ENCODE measurements around the gene RIF1. TPM values are rescaled to one million over a fixed set of nuclear protein-coding genes. Genes with fewer than 3 reads are reported as not detected.

RIF1 gene
- total RNA-seq, 1 donor, result 51.0 TPM

DNA sequence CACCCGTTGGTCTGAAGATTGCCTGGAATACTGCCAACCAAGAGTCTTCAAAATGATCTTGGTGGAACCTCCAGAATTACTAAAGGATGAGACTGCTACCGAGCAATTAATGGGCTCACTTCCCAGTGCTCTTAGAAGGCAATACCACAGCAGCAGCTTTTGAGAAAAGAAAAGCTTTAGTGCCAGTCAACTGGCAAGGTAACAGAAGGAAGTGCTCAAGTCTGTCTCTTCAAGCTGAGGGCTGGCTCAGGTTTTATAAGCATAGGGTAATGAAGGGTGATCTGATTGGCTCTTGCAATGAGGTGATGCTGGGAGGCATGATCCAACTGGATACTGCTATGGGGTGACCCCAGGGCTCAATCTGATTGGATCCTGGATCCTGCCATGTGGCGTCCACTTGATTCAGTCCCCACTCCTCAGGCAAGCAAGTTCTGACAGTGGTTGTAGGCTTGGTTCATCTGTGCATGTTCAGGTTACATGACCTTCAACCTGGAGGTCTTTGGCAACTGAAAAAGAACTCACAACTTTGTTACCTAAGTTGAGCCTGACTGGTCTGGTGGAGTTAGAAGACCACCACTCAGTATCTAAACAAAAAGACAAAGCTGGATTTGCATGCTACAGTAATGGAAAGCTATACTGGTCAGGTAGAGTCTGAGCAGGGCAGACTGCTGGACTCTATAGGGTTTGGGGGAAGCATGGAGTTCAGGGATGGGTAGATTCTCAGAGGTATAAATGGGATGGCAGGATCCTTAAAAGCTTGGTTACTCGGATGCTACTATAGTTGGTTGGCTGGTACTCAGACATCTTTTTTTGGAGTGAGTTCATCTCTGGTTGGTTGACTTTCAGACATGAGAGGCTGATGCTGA lies 14.0 kb upstream of the RIF1 start:
- no peak overlapping the region for H3K4me3 ChIP-seq (ENCODE audit: low read depth, low read length)
- TF ChIP-seq, protein P1, sequence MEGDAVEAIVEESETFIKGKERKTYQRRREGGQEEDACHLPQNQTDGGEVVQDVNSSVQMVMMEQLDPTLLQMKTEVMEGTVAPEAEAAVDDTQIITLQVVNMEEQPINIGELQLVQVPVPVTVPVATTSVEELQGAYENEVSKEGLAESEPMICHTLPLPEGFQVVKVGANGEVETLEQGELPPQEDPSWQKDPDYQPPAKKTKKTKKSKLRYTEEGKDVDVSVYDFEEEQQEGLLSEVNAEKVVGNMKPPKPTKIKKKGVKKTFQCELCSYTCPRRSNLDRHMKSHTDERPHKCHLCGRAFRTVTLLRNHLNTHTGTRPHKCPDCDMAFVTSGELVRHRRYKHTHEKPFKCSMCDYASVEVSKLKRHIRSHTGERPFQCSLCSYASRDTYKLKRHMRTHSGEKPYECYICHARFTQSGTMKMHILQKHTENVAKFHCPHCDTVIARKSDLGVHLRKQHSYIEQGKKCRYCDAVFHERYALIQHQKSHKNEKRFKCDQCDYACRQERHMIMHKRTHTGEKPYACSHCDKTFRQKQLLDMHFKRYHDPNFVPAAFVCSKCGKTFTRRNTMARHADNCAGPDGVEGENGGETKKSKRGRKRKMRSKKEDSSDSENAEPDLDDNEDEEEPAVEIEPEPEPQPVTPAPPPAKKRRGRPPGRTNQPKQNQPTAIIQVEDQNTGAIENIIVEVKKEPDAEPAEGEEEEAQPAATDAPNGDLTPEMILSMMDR (IDR thresholded peaks at IDR 0.05; ENCODE audit: insufficient read depth, low read depth, low read length), result no peak
- DNase-seq (ENCODE audit: low read depth), result no peak

DNA sequence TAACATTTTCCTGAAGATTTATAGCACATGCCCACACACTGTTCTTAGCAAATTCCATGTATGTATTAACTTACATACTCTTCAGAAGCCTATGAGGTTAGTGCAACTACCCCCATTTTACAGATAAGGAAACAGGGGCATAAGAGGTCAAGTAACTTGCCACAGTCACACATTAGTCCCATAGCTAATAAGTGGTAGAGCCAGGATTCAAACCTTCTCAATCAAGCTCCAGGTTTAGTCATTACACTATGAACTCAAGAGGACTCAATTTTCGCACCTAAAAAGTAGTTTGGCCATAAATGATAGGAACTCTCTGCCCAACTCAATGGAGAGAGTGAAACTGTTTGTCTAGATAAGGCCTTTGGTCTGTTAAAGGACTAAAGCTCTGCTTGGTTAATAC lies 9.7 kb upstream of the RIF1 start:
- DNase-seq (ENCODE audit: low read depth), result no peak
- TF ChIP-seq, protein P1 (IDR thresholded peaks at IDR 0.05; ENCODE audit: insufficient read depth, low read depth, low read length), result no peak
- H3K4me3 ChIP-seq (ENCODE audit: low read depth, low read length), result no peak overlapping the region

DNA sequence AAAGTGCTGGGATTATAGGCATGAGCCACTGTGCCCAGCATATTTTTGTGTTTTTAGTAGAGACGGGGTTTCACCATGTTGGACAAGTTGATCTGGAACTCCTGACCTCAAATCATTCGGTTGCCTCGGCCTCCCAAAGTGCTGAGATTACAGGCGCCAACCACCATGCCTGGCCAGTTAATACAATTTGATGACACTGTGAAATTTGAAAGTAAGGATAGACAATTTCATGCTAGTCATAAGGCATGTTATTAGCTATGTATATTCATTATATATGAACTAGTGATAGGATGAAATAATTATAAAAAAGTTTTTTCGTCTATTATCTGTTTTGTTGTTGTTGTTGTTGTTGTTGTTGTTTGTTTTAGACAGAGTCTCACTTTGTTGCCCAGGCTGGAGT lies 8.6 kb upstream of the RIF1 start:
- no peak overlapping the region for H3K4me3 ChIP-seq (ENCODE audit: low read depth, low read length)
- DNase-seq (ENCODE audit: low read depth), result no peak
- TF ChIP-seq, protein P1 (IDR thresholded peaks at IDR 0.05; ENCODE audit: insufficient read depth, low read depth, low read length), result no peak

DNA sequence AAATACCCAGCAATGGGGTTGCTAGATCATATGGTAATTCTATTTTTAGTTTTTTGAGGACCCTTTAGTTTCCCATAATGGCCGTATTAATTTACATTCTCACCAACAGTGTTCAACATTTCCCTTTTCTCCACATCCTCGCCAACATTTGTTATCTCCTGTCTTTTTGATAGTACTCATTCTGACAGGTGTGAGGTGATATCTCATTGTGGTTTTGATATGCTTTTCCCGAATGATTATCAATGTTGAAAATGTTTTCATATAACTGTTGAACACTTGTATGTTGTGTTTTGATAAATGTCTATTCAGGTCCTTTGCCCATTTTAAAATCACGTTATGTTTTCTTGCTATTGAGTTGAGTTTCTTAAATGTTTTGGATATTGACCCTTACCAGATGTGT lies 5.8 kb upstream of the RIF1 start:
- DNase-seq (ENCODE audit: low read depth), result no peak
- TF ChIP-seq, protein P1 (IDR thresholded peaks at IDR 0.05; ENCODE audit: insufficient read depth, low read depth, low read length), result no peak
- H3K4me3 ChIP-seq (ENCODE audit: low read depth, low read length), result no peak overlapping the region

DNA sequence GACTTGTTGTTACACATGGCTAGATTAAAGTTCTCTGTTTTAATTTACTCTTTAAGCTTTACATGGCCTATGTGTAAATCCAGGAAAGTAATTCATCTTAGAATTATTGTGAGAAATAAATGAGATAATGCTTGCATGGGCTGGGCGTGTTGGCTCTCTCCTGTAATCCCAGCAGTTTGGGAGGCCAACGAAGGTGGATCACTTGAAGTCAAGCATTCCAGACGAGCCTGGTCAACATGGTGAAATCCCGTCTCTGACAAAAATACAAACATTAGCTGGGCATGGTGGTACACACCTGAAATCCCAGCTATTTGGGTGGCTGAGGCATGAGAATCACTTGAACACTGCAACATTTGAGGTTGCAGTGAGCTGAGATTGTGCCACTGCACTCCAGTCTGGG lies 4.3 kb upstream of the RIF1 start:
- H3K4me3 ChIP-seq (ENCODE audit: low read depth, low read length), result no peak overlapping the region
- DNase-seq (ENCODE audit: low read depth), result no peak
- TF ChIP-seq, protein P1 (IDR thresholded peaks at IDR 0.05; ENCODE audit: insufficient read depth, low read depth, low read length), result no peak

DNA sequence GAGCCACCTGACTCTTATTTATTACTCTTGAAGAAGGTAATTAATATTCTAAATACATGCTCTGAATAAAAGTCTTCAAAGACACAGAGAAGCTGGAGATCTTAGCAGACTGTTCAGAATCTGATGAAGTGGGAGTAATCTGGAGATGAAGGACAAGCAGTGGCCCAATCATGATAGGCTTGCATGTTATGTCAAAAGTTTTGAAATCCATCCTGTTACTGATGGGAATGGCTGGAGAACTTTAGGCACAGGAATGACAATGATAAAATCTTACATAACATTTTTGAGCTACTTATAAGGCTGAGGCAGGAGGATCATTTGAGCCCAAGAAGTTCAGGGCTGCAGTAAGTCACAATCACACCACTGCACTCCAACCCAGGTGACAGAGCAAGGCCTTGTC lies 2.4 kb upstream of the RIF1 start:
- no peak for DNase-seq (ENCODE audit: low read depth)
- TF ChIP-seq, protein P1 (IDR thresholded peaks at IDR 0.05; ENCODE audit: insufficient read depth, low read depth, low read length), result no peak
- H3K4me3 ChIP-seq (ENCODE audit: low read depth, low read length), result no peak overlapping the region
